ENCODE measurements around the gene RIBC1. TPM values are rescaled to one million over a fixed set of nuclear protein-coding genes. Genes with fewer than 3 reads are reported as not detected.

Gene RIBC1
- total RNA-seq, 1 donor from 2014 or later: 0.64 TPM

DNA sequence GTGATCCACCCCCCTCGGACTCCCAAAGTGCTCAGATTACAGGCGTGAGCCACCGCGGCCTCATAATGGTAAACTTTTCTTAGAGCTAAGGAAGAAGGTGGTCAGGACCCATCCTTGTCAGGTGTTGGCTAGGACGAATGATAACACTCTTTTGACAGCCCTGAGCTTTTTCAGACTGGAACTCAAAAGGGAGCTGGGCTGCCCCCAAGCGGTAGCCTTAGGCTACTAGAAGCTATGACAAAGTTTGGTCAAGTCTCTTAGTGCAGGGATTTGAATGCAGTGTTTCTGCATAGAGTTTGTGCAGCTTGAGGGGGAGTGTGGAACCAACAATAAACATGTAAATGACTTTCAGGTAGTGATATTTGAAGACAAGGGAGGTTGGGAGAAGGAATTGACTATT, 23.3 kb downstream of the RIBC1 start:
- H3K27me3 Mint-ChIP-seq (ENCODE audit: unreplicated experiment): no peaks in the 10 kb centered on the region
- peaks cover 1% of the 10 kb centered on the region for H3K9me3 Mint-ChIP-seq (ENCODE audit: unreplicated experiment)
- TF ChIP-seq, protein P1, sequence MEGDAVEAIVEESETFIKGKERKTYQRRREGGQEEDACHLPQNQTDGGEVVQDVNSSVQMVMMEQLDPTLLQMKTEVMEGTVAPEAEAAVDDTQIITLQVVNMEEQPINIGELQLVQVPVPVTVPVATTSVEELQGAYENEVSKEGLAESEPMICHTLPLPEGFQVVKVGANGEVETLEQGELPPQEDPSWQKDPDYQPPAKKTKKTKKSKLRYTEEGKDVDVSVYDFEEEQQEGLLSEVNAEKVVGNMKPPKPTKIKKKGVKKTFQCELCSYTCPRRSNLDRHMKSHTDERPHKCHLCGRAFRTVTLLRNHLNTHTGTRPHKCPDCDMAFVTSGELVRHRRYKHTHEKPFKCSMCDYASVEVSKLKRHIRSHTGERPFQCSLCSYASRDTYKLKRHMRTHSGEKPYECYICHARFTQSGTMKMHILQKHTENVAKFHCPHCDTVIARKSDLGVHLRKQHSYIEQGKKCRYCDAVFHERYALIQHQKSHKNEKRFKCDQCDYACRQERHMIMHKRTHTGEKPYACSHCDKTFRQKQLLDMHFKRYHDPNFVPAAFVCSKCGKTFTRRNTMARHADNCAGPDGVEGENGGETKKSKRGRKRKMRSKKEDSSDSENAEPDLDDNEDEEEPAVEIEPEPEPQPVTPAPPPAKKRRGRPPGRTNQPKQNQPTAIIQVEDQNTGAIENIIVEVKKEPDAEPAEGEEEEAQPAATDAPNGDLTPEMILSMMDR (IDR thresholded peaks at IDR 0.05; ENCODE audit: partially characterized antibody, unreplicated experiment): peak; percentile 48
- no peak overlapping the region for H3K27ac Mint-ChIP-seq (ENCODE audit: unreplicated experiment)
- no peaks in the 10 kb centered on the region for H3K4me1 Mint-ChIP-seq (ENCODE audit: low read depth, unreplicated experiment)
- DNase-seq: peak; percentile 63
- H3K4me3 Mint-ChIP-seq (ENCODE audit: unreplicated experiment): no peak overlapping the region
- H3K36me3 Mint-ChIP-seq (ENCODE audit: unreplicated experiment): no peaks in the 10 kb centered on the region

DNA sequence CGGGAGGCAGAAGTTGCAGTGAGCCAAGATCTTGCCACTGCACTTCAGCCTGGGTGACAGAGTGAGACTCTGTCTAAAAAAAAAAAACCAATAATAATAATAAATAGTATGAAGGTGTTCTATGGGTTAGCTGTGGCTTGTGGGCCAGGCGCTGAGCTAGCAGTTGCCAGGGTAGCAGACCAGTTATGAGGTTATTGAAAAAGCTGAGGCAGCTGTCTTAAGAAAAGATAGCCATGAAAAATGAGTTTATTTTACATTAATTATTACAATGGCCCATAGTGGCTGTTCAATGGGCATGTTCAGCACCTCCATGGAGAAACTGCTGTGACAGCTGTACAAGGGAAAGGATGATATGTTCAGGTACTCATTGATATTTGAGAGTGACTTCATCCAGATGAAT, 24.8 kb downstream of the RIBC1 start:
- TF ChIP-seq, protein P1 (IDR thresholded peaks at IDR 0.05; ENCODE audit: partially characterized antibody, unreplicated experiment): no peak
- DNase-seq: no peak
- Mint-ChIP-seq H3K4me3 (ENCODE audit: unreplicated experiment) (no peak overlapping the region), H3K9me3 (ENCODE audit: unreplicated experiment) (peaks cover 1% of the 10 kb centered on the region), H3K27ac (ENCODE audit: unreplicated experiment) (no peak overlapping the region), H3K27me3 (ENCODE audit: unreplicated experiment) (no peaks in the 10 kb centered on the region), H3K36me3 (ENCODE audit: unreplicated experiment) (no peaks in the 10 kb centered on the region), H3K4me1 (ENCODE audit: low read depth, unreplicated experiment) (no peaks in the 10 kb centered on the region)

DNA sequence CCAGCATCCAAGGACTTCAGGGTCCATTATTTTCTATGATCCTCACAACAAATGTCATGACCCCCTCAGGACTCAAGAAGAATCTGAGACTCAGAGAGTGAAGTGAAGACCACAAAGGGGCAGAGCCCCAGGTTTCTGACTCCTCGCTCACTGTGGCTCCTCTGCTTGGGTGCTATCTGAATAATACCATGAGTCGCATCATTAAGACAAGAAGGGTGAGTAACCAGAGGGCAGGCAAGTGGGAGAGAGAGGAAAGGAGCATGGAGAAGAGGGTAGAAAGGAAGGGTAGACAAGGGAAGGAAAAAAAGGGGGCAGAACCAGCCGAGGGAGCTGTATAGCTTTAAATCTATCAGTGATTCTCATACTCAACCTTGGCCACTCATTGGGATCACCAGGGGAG, 27.0 kb downstream of the RIBC1 start:
- no peaks in the 10 kb centered on the region for H3K9me3 Mint-ChIP-seq (ENCODE audit: unreplicated experiment)
- no peaks in the 10 kb centered on the region for H3K4me1 Mint-ChIP-seq (ENCODE audit: low read depth, unreplicated experiment)

DNA sequence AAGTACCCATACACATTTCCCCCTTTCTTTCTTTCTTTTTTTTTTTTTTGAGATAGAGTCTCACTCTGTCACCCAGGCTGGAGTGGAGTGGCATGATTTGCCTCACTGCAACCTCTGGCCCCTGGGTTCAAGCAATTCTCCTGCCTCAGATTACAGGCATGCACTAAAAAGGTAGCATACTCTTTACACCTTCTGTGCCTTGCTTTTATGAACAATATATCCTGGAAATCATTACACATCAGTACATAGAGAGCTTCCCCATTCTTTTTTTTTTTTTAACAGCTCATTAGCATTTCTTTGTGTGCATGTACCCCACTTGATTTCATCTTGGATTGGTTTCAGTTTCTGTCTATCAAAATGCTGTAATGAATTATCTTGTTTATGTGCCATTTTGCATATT, 30.1 kb downstream of the RIBC1 start:
- H3K27me3 Mint-ChIP-seq (ENCODE audit: unreplicated experiment): no peaks in the 10 kb centered on the region
- H3K27ac Mint-ChIP-seq (ENCODE audit: unreplicated experiment): no peak overlapping the region
- H3K36me3 Mint-ChIP-seq (ENCODE audit: unreplicated experiment): no peaks in the 10 kb centered on the region
- H3K9me3 Mint-ChIP-seq (ENCODE audit: unreplicated experiment): no peaks in the 10 kb centered on the region
- no peak for DNase-seq
- no peaks in the 10 kb centered on the region for H3K4me1 Mint-ChIP-seq (ENCODE audit: low read depth, unreplicated experiment)
- TF ChIP-seq, protein P1 (IDR thresholded peaks at IDR 0.05; ENCODE audit: partially characterized antibody, unreplicated experiment): no peak
- no peak overlapping the region for H3K4me3 Mint-ChIP-seq (ENCODE audit: unreplicated experiment)

More for the DNA sequence above, 27.0 kb downstream of the RIBC1 start:
- no peaks in the 10 kb centered on the region for H3K36me3 Mint-ChIP-seq (ENCODE audit: unreplicated experiment)
- no peak for DNase-seq
- TF ChIP-seq, protein P1 (IDR thresholded peaks at IDR 0.05; ENCODE audit: partially characterized antibody, unreplicated experiment): no peak
- no peak overlapping the region for H3K4me3 Mint-ChIP-seq (ENCODE audit: unreplicated experiment)
- H3K27ac Mint-ChIP-seq (ENCODE audit: unreplicated experiment): no peak overlapping the region
- no peaks in the 10 kb centered on the region for H3K27me3 Mint-ChIP-seq (ENCODE audit: unreplicated experiment)

DNA sequence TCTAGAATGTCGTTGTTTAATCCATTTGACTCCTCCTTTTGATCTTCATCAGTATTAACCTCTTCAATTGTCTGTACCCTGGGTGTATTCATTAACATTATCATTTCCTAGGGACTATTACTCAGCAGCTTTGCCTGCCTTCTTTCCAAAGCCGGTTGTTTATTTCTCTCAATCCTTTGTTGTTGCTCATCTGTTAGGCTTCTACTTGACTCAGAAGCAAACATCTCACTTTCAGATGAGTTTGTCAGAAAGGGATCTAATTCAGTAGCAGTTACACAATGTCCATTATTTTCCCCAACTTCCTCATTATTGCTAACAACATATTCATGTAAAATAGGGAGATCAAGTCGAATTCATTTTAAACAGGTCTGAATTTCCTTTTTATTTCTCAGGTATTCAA, 33.6 kb downstream of the RIBC1 start:
- no peaks in the 10 kb centered on the region for H3K9me3 Mint-ChIP-seq (ENCODE audit: unreplicated experiment)
- TF ChIP-seq, protein P1 (IDR thresholded peaks at IDR 0.05; ENCODE audit: partially characterized antibody, unreplicated experiment): no peak
- H3K4me1 Mint-ChIP-seq (ENCODE audit: low read depth, unreplicated experiment): no peaks in the 10 kb centered on the region
- no peak overlapping the region for H3K27ac Mint-ChIP-seq (ENCODE audit: unreplicated experiment)
- no peak overlapping the region for H3K4me3 Mint-ChIP-seq (ENCODE audit: unreplicated experiment)
- H3K27me3 Mint-ChIP-seq (ENCODE audit: unreplicated experiment): no peaks in the 10 kb centered on the region
- no peak for DNase-seq
- H3K36me3 Mint-ChIP-seq (ENCODE audit: unreplicated experiment): no peaks in the 10 kb centered on the region

All from glutamatergic neuron (in vitro differentiated cells).